GM18498 (cell line): ENCODE results near the gene CPXM2.

Experiments used
- ATAC-seq: cut with Tn5 transposase; IDR thresholded peaks from one replicate; pipeline ENCODE4 v1.9.1; 2021; ENCODE audit warnings: mild to moderate bottlenecking, moderate library complexity; ENCODE audit not compliant: unreplicated experiment

CPXM2 gene

GRCh38 chr10:123804716-123805115 is 86.9 kb downstream of the CPXM2 start:
- no peak for ATAC-seq

- ATAC-seq = no peak
Measured at GRCh38 chr10:123800821-123801220, 90.8 kb downstream of the CPXM2 start.

GRCh38 chr10:123800289-123800688 is 91.3 kb downstream of the CPXM2 start:
- ATAC-seq = no peak

- no peak for ATAC-seq
Measured at GRCh38 chr10:123798856-123799255, 92.8 kb downstream of the CPXM2 start.

- ATAC-seq = no peak
Measured at GRCh38 chr10:123797813-123798212, 93.8 kb downstream of the CPXM2 start.

- ATAC-seq = no peak
Measured at GRCh38 chr10:123796736-123797135, 94.9 kb downstream of the CPXM2 start.

GRCh38 chr10:123795846-123796590 is 95.6 kb downstream of the CPXM2 start:
- no peak for ATAC-seq

GRCh38 chr10:123795196-123795780 is 96.3 kb downstream of the CPXM2 start:
- ATAC-seq = no peak

GRCh38 chr10:123792248-123792978 is 99.2 kb downstream of the CPXM2 start:
- no peak for ATAC-seq

- ATAC-seq = no peak
Measured at GRCh38 chr10:123790132-123790885, 101.3 kb downstream of the CPXM2 start.

- no peak for ATAC-seq
Measured at GRCh38 chr10:123788981-123789380, 102.6 kb downstream of the CPXM2 start.

GRCh38 chr10:123787566-123787965 is 104.0 kb downstream of the CPXM2 start:
- ATAC-seq = no peak

GRCh38 chr10:123786896-123787295 is 104.7 kb downstream of the CPXM2 start:
- ATAC-seq = no peak

- ATAC-seq = no peak
Measured at GRCh38 chr10:123786306-123786705, 105.3 kb downstream of the CPXM2 start.

- ATAC-seq = no peak
Measured at GRCh38 chr10:123784646-123785045, 107.0 kb downstream of the CPXM2 start.

- no peak for ATAC-seq
Measured at GRCh38 chr10:123784216-123784615, 107.4 kb downstream of the CPXM2 start.

- ATAC-seq = no peak
Measured at GRCh38 chr10:123783296-123783695, 108.3 kb downstream of the CPXM2 start.

GRCh38 chr10:123782549-123782948 is 109.1 kb downstream of the CPXM2 start:
- ATAC-seq = no peak

GRCh38 chr10:123781956-123782500 is 109.6 kb downstream of the CPXM2 start:
- no peak for ATAC-seq

GRCh38 chr10:123781324-123781900 is 110.2 kb downstream of the CPXM2 start:
- ATAC-seq = no peak
